Pancreas (tissue), 10 donors: ENCODE data around the gene BLID. TPM values are rescaled to one million over a fixed set of nuclear protein-coding genes. Genes with fewer than 3 reads are reported as not detected.

Source experiments
- ATAC-seq, 4 donors: fragments of 200-7000 bp; cut with Tn5 transposase; one replicate each; pipeline versions ENCODE4 v1.8.0 to v1.9.1; 2020; ENCODE audit warnings: mild to moderate bottlenecking in 4 of 4, moderate library complexity in 4 of 4
- DNase-seq, 6 donors: peaks; one replicate each; pipeline ENCODE4 v3.0.0-alpha.2; 2020
- FAIRE-seq: peaks from 2 replicates; lab custom pipeline; 2012; peaks lifted over from hg19 to GRCh38; lab: Jason Lieb, UNC
- H3K27ac ChIP-seq, 4 donors: fragments of 200-600 bp; sonication (generic); 1 replicate in 3 of 4; 2 replicates in 1 of 4; pipeline versions ENCODE4 v1.5.0 to v1.8.0; 2020
- H3K27me3 ChIP-seq, 4 donors: fragments of 200-600 bp; one replicate each; pipeline ENCODE4 v1.8.0; 2021
- H3K36me3 ChIP-seq, 3 donors: fragments of 200-600 bp; sonication (generic) in 1 of 3; one replicate each; pipeline versions ENCODE4 v1.5.0 to v1.8.0; 2020 to 2021
- H3K4me1 ChIP-seq, 3 donors: fragments of 200-600 bp; one replicate each; pipeline ENCODE4 v1.8.0; 2021
- H3K4me3 ChIP-seq, 4 donors: fragments of 200-600 bp; sonication (generic) in 2 of 4; one replicate each; pipeline versions ENCODE4 v1.5.0 to v1.8.0; 2020 to 2021
- H3K9me3 ChIP-seq, 4 donors: fragments of 200-600 bp; one replicate each; pipeline ENCODE4 v1.8.0; 2021
- WGBS, 2 donors: extraction: QIAGEN DNeasy Blood & Tissue Kit; methylation state at CpG; one replicate each; pipeline ENCODE4 v1.1.7; 2013; 5-methylcytosine and 5-hydroxymethylcytosine counted together
- intact Hi-C, 3 donors: fragments of 100-400 bp; cut with DNase I; formaldehyde crosslinking; loops; one replicate each; pipeline versions ENCODE4 v1.11.1 to v1.14.2; 2022
- polyA plus RNA-seq, 2 donors: library from polyadenylated mRNA; stranded (reverse); fragments of 200-250 nt; gene quantifications; one replicate each; pipeline ENCODE4 v1.2.3, GENCODE V29; 2013
- total RNA-seq, 6 donors: library from RNA; stranded (reverse); fragmentation: NEBNext Ultra II Directional in 4 of 6; extraction: Animal tissue kit (Norgen Biotek cat#: 25700) in 4 of 6; gene quantifications; one replicate each; pipeline versions ENCODE4 v1.2.1 to v1.2.4, GENCODE V29; 2021 to 2023
- TF ChIP-seq, protein P1 (sequence below), 4 donors: fragments of 200-600 bp; sonication (generic) in 3 of 4; IDR thresholded peaks; one replicate each; pipeline versions ENCODE4 v1.5.0 to v1.8.0; 2021; ENCODE audit warnings: antibody characterized with exemption in 4 of 4
- donor health status: healthy with polysubstance abuse.
- donor health status: DM: no; HTN: no; CAD: no; lungs with moderate emphysema.
- donor health status: DM: no; HTN: no; CAD: no.
- donor health status: control.
- donor health status: control.
- donor health status: Bipolar disorder and iron deficiency.
- donor health status: DM: yes; HTN: yes; CAD: no.
- donor health status: DM: no; HTN: no; CAD: no.
- donor health status: DM: no; HTN: no; CAD: no.
- donor health status: DM: yes; HTN: yes; CAD: no.

Gene BLID
- total and polyA plus RNA-seq, 8 donors = not detected

DNA sequence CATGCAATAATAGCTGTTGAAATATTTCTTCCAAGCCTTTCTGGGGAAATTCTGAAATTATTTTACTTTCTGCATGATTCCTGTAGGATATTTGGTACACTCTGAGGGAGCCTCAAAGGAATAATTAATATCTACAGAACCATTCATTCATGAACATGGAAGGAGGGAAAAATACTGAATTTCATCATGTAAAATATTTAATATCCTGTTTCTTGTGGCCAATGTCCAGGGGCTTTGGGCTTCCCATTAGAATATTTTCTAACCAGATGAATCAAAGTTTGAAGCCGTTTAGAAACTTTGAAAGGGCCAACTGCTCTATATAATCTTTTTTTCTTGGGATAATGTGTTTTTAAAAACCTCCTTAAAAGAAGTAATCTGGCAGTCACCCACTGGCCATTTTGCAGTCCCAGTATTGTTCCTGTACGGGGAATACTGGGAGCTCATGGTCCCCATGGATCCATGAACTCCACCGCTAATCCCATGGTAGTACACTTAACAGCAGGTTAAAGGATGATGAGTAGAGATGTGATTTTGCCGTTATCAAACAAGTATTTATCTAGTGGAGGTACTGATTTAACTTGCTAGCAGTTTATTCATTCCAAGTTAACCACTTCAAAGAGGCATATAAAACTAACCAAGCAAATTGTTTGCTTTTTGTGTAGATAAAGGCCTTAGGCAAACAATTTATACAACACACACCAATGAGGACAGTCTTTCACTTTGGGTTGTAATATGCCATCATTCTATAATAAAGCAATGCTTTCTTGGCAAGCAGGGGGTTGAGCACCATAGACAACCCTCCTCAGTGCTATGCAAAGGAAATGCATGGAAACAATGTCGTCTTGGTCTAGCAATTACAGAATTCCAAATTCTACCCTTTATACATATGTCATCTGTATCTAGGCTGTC lies 34.5 kb upstream of the BLID start:
- no peak for ATAC-seq
- no peaks in the 10 kb centered on the region for H3K36me3 ChIP-seq
- no peak for FAIRE-seq
- no peaks in the 10 kb centered on the region for H3K9me3 ChIP-seq
- WGBS, 2 donors = 40% methylated on average over 5 of the region's 5 CpGs
- TF ChIP-seq, protein P1, sequence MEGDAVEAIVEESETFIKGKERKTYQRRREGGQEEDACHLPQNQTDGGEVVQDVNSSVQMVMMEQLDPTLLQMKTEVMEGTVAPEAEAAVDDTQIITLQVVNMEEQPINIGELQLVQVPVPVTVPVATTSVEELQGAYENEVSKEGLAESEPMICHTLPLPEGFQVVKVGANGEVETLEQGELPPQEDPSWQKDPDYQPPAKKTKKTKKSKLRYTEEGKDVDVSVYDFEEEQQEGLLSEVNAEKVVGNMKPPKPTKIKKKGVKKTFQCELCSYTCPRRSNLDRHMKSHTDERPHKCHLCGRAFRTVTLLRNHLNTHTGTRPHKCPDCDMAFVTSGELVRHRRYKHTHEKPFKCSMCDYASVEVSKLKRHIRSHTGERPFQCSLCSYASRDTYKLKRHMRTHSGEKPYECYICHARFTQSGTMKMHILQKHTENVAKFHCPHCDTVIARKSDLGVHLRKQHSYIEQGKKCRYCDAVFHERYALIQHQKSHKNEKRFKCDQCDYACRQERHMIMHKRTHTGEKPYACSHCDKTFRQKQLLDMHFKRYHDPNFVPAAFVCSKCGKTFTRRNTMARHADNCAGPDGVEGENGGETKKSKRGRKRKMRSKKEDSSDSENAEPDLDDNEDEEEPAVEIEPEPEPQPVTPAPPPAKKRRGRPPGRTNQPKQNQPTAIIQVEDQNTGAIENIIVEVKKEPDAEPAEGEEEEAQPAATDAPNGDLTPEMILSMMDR (IDR thresholded peaks at IDR 0.05) = no peak
- no peak overlapping the region for H3K4me3 ChIP-seq
- intact Hi-C loops = no loop called here
- no peak for DNase-seq
- no peak overlapping the region for H3K27ac ChIP-seq
- H3K4me1 ChIP-seq = no peaks in the 10 kb centered on the region
- H3K27me3 ChIP-seq = peaks cover 0 to 3% (median 0%) of the 10 kb centered on the region in 4 donors

DNA sequence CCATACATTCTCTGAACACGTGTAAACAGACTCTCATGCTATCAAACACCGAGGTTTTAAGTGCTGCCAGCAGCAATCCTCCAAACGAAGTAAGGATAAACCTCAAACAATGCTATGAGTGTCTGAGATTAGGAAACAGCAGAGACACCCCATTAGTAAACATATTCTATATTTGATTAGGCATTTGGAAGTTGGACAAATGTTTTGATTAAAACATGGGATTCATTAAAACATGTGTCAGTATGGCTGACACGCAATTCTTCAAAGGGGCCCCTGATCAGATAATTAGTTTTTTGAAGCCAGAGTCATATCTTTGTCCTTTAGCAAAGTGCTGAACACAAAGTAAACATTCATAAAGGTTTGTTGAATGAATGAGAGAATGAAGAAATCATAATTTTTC lies 33.2 kb upstream of the BLID start:
- no peak overlapping the region for H3K27ac ChIP-seq
- H3K27me3 ChIP-seq = no peaks in the 10 kb centered on the region
- WGBS, 2 donors = 34 to 35% methylated on average over 4 of the region's 4 CpGs
- DNase-seq (no peak), ATAC-seq (no peak), FAIRE-seq (no peak)
- no peaks in the 10 kb centered on the region for H3K9me3 ChIP-seq
- H3K36me3 ChIP-seq = no peaks in the 10 kb centered on the region
- no peaks in the 10 kb centered on the region for H3K4me1 ChIP-seq
- no peak overlapping the region for H3K4me3 ChIP-seq
- intact Hi-C loops = no loop called here
- TF ChIP-seq, protein P1 (IDR thresholded peaks at IDR 0.05) = no peak

DNA sequence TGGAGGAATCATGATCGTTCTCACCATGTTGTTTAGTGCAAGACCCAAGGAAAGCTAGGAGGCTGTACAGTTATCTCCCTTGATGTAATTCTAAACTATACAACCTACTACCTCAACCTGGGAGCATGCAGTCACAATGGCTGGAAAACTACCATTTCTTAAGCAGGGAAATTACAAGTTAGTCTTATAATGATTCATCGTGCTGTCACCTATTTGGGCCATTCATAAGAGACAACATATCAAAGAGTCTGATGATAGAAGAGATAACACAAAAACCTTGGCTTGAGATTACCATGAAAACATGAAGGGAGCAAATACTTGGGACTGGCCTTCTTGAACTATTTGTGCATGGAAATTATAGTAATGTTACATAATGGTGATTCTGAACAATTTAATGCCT lies 30.5 kb upstream of the BLID start:
- Histone ChIP-seq H3K9me3 (no peaks in the 10 kb centered on the region), H3K27me3 (no peaks in the 10 kb centered on the region), H3K27ac (no peak overlapping the region), H3K36me3 (no peaks in the 10 kb centered on the region), H3K4me1 (no peaks in the 10 kb centered on the region), H3K4me3 (no peak overlapping the region)
- WGBS, 2 donors = 77 to 85% methylated on average over 2 of the region's 2 CpGs
- TF ChIP-seq, protein P1 (IDR thresholded peaks at IDR 0.05) = no peak
- no peak for ATAC-seq
- no peak for FAIRE-seq
- intact Hi-C loops = no loop called here
- no peak for DNase-seq

DNA sequence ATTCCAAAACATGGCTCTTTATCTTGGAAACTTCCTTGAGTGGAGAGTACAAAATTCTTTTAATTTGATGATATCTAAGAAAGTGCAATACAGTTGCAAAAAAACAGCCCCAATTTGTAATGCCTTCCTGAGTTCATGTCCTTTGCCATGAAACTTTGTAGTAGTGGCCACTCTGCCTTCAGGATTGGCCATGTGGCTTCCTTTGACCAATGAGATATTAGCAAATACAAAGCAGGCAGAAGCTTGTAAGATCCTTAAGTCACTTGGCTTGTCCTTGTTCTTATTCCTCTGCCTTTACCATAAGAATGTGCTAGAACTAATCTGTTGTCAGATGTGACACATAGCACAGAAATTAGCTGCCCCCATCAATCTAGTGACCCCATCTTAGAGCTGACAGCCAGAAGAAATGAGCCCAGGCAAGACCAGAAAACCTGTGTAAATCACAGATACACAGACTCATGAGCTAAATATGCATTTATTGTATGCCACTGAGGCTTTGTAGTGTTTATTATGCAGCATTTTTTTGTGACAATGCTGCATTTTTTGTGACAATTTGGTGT lies 29.8 kb upstream of the BLID start:
- FAIRE-seq = no peak

More for the DNA sequence above, 29.8 kb upstream of the BLID start:
- Histone ChIP-seq H3K9me3 (no peaks in the 10 kb centered on the region), H3K4me3 (no peak overlapping the region), H3K27me3 (no peaks in the 10 kb centered on the region), H3K36me3 (no peaks in the 10 kb centered on the region), H3K27ac (no peak overlapping the region), H3K4me1 (no peaks in the 10 kb centered on the region)
- ATAC-seq = no peak
- DNase-seq = no peak
- TF ChIP-seq, protein P1 (IDR thresholded peaks at IDR 0.05) = no peak
- intact Hi-C loops = no loop called here
